Stimulated activated CD4-positive, alpha-beta T cell treated with anti-CD3 and anti-CD28 coated beads, Interleukin-12 subunit alpha, Interleukin-12 subunit beta, amount 100 ng/mL, for 24 hours (primary cell): ENCODE data around the gene CD46.

Source experiments
- DNase-seq, 2 experiments: peaks; one replicate each; pipeline ENCODE4 v3.0.0-alpha.2; 2020; ENCODE audit warnings: low read depth in 2 of 2

Gene CD46

DNA sequence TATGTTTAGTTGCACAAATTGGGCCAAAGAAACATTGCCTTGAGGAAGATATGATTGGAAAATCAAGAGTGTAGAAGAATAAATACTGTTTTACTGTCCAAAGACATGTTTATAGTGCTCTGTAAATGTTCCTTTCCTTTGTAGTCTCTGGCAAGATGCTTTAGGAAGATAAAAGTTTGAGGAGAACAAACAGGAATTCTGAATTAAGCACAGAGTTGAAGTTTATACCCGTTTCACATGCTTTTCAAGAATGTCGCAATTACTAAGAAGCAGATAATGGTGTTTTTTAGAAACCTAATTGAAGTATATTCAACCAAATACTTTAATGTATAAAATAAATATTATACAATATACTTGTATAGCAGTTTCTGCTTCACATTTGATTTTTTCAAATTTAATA, 43.0 kb downstream of the CD46 start:
- DNase-seq = no peak

DNA sequence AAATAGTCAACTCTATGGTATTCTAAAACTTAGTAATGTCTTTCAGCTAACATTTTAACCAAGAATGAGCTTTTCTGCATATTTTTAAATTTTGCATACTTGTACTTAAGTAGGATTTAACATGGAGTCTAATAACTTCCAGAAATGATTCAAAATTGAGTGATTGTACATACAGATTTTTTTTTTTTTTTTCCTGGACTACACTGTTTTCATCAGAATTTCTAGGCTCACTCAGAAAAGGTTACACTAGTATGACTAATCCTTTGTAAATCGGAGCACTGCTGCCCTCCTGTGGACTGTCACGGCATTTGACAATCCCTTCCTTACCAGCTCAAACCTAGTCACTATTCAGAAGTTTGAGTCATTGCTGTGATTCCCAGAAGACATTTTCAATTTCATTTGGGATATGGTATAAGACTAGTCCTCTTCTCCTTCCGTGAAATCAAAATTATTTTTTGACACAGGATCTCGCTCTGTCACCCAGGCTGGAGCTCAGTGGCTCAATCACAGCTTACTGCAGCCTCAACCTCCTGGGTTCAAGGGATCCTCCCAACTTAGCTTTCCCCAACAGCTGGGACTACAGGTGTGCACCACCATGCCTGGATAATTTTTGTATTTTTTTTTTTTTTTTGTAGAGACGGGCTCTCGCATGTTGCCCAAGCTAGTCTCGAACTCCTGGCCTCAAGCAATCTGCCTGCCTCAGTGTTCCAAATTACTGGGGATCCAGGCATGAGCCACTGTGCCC, 45.5 kb downstream of the CD46 start:
- DNase-seq = peak; percentile 57 to 78

DNA sequence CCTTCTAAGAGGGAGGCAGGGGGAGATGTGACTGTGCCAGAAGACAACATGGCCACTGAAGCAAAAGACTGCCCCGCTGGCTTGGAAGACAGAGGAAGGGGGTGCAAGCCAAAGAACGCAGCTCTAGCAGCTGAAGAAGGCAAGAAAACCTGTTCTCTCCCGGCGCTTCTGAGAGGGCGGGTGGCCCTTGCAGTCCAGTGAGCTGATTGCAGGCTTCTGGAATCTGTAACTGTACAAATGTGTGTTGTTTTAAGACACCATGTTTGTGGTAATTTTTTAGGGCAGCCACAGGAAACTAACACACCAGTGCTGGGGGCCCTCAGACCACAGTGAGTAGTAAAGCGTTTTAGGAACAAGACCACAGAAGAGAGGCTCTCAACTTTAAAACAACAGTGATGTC, 47.0 kb downstream of the CD46 start:
- no peak for DNase-seq

DNA sequence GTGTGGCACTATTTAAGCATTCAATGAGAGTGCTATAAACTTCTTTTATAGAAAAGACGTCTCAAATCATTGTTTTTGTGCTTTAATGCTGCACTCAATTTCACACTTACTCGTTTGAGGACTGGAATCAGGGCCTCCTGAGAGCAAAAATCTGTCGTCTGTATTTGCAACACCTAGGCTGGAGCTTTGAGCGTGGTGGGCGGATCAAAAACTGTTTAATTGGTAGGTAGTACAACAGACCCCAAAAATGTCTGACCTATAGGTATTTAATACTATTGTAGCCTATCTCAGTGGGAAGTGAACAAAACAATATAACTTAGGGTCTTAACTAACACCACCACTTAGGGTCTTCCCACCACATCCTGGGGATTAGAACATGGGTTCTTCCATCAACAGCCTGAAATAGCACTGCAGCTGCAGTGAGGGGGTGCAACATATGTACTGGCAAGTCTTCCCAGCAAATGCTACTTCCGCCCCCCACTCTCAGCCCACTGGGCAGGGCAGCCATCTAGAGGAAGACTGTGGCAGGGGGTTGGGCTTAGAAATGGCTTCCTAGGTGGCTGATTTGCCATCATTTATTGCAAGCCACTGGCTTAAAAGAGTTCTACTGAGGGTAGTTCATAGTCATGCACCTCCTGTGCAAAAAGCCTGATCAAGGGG, 48.3 kb downstream of the CD46 start:
- no peak for DNase-seq

DNA sequence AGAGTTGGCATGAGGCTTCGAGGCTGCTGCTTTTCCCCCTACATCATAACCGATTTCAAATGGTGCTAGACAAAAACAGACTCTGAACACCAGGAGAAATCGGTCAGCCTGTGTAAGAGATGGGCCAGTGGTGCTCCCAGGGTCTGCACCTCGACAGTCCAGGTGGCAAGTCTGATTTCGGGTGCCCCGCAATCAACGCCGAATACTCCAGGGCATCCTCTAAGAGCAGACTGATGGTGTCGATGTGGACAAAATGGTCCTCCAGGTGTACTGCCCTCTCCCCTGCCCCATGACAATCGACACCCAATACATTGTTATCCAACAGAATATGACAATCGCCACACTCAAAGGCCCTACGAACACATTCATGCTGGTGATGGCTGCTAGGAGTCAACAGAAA, 50.0 kb downstream of the CD46 start:
- DNase-seq = no peak

DNA sequence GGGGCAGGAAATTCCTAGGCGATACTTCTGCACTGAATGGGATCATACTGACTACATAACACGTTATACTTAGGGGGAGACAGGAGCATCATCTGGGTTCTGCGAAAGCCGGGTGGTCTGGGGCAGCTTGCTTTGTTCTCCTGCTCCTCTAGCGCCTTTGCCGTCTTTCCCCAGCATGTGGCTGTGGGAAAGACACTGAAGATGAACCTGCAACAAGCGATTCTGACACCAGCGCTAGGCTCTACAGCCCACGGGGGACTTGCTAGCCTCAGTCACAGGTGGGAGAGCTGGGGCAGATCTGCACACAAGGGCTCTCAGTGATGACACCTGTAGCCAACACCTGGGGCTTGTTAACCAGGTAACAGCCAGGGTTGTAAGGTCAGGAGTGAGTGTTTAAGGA, 51.8 kb downstream of the CD46 start:
- DNase-seq = no peak

DNA sequence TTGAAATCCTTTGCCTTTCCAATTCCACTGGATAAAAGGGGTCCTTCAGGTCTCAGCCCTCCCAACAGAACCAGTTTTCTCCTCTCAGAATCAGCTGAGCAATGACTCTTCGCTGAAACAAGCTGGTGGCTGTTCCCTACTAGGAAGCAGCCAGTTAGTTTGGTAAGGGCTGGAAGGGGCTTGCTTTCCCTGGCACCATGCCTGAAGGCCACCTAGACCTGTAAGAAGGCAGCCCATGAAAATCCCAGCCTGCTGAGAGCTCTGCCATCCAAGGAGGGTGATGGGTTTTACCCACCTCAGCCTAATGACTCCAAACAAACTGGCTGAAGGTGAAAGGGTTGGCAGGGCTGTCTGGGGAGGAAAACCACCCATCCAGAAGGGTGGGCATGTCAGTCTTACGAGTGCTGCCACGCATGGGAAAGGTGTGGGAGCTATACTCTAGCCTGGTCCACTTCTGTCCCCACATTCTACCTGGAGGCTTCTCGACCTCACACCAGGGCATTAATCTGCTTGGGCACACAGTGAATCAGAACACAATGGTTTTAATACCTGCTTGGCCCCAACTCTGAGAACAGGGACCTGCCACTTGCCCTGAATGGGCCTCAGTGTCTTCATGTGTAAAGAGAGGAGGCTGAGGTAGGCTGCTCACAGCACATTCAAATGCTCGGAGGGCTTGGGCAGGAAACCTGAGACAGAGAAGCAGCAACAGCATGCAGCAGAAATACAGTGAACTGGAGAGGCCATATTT, 53.0 kb downstream of the CD46 start:
- no peak for DNase-seq

DNA sequence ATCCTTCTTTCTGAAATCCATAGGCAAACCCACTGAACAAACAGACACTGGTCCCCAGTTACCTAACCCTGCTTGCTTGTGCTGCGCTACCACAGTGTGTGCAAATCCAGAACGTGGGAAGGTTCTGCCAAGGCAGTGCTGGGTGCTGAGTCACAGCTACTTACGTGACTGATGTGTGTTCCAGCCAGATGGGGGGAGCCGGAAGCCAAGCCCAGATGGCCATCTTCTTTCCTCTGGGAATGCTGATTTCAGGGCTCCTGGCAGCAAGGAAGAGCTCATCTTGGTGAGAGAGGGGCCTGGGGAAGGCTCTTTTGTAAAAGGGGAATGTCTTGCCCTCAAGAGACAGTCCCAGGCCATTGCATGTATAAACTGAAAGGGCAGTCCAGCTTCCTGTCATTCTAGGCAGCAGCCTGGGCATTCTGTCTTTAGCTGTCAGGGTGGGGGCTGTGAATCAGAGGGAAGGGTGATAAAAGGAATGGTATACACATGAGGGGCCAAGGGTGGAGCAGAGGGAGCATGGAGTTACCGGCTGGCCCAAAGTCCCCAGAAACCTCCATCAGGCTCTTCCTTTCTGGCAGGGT, 54.1 kb downstream of the CD46 start:
- no peak for DNase-seq

DNA sequence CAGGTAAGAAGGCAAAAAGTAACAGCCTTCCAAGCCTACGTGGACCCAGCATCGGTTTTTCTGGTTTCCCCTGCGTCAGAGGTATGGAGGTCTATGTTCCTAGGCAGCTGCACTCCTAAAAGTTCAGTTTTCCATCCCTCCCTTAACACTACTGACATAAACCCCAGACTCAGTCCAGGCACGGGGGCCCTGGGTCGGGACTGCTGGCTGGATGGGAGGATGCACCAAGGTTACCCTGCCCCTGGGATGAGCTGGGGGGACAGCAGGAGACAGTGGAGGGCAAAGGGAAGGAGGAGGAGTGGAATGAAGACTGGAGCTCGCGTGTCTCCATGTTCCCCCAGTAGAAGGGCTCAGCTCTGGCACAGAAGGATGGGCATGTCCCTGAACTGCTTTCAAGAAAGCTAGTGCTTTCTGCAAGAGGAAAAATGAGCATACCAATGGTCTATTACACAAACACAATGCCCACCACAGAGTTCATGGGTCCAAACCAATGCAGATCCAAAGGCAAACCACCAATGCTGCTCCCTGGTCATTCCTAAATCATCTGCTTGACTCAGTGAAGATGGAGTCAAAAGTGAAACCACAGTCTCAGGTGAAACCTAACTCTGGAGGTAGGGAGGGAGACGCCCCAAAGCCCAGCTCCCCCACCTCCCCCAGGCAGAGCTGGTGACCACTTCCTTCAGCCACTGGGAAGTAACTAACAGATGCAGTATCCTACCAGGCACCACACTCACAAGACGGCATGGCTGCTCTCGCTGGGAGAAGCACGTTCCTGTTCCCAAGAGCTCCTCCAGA, 54.9 kb downstream of the CD46 start:
- DNase-seq = no peak

DNA sequence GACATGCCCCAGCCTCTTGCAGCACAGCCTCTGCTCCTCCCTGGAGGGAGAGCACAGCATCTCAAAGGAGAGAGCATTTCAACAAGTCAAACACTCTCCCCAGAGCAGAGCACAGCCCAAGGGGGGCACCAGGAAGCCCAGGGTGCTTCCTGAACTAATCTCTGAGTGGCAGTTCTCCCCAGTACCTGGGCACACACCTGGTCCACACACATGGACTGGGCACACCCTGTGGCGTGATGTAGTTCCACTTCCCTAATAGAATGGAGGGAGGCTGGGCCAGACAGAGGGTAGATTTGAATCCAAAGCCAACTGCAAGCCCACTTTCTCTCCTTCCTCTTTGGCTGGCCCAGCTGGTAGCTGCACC, 55.5 kb downstream of the CD46 start:
- no peak for DNase-seq

DNA sequence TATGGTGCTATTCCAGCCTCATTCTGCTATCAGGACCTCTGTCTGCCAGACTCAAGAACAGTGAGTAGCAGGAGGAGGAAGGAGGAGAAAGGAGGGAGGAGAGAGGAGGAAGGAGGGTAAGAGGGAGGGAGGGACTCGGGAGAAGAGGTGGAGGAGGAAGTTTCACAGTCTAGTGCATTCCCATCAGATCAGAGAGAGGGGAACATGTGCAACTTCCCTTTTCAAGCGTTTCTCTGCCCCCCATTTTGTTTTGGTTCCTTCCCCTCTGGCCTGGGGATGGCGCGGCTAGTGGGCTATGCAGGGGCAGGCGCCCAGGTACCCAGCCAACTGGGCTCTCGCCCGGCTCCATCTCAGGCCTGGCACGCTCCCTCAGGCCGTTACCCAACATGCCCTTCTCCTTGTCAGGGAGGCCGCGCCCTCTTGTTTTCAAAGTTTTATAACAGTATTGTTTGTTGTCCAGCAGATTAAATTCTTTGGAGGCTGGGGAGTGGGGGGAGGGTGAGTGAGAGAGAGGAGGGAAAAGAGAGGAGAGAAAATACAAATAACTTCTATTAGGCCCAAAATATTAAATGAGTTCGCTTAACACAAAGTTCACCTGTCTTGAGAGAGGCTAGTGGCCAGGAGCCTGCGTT, 56.0 kb downstream of the CD46 start:
- DNase-seq = no peak

DNA sequence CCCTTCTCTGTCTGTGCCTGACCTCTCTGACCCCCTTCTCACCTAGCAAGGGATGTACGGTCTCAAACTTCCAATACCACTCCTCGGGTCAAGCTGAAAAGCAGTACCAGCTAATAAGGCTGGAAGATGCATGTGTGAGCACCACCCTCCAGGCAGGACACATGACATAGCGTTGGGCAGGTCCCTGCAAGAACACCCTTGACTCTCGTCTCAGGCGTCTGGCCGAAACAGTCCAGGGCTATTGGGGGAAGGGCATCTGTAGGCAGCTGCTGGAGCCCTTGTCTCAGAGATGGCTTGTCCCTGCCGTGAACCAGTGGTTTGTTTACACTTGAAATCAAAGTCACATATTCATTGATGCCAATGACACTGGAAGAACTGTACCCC, 56.5 kb downstream of the CD46 start:
- no peak for DNase-seq

DNA sequence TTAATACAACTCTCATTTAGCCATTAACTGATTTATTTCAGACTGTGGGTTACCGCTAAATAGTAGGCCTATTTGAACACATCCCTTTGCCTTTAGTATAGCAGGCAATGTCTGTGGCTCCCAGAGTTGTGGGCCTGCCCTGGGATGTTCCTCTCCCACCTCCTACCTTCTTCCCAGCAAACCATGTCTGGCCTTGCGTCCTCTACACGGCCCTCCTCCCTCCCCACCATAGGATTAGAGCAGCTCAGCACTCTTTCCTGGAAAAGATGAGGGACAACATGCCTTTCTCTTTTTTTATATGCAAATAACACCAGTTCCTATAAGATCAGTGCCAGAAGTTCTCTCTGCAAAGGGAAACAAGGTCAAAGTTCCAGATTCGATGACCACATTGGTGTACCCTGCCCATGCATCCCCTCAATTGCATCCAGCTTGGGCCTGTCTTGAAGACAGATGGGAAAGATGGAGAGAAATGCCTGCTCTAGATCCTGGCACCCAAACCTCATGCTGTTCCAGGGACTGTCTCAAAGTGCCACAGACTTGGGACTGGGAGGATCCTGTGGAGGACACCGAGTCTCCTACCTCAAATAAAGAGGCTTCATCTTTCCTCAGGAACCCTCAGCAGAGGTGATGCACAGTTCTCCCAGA, 57.2 kb downstream of the CD46 start:
- DNase-seq = no peak

DNA sequence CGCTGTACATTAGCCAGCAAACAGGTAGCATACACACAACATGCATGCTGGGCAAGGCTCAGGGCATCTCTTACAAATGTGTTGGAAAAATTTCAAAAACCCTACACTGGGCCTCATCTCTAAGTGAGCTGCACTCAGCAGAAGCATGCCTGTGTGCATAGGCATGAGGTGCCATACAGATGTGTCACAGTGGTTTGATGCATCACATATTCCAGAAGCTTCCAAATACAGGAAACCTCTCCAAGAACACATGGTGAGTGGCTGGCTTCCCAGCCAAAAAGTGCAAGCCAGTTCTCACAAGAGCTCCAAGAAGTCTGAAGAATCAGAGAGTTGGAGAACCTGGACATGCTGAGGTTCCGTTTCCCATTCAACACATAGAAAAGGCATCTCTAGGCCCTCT, 58.3 kb downstream of the CD46 start:
- DNase-seq = no peak

DNA sequence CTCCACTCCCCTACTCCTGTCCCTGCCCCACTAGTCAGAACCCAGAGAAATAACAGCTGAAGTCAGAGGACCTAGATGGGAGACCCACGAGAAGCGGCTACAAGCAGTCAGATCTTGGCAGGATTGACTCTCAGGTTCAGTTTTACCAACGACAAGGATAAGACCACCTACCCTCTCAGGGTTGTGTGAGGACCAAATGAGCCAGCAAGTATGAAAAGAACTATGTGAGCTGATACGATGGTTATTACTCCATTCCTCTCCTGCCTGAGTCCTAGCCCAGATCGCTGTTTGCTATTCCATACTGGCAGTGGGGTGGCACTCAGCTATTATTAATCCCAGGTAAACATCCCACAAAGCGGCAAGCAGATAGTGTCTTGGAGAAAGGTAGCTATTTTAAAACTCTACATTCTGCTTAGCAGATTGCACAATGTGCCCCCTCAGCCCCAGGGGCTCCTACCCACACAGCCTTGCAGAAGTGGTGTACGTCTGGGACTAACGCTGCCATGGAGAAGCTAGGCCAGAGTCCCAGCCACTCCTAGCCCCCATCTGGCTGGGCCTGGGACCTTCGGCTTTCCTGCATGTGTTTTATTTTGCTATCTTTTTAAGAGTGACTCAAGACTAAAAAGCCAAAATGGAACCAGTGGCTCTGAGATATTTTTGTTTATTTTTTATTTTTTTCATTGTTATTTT, 58.9 kb downstream of the CD46 start:
- DNase-seq = no peak

DNA sequence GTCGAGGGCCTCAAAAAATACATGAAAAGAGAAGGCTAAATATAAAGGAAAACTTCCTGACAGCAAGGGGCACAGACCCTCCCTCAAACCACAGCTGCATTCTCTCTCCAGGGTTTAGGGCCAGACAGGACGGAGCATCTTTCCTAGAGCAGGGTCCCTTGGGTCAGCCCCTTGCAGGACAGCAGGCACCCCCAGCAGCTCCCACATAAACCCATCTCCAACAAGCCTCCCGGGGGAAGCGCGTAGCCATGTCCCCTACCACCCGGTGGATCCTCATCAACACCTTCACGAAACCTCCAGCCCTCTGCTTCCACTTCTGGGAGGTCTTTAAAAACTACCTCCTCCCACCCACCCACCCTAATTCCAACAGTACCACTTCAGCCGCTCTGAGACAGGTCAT, 59.5 kb downstream of the CD46 start:
- DNase-seq = no peak

DNA sequence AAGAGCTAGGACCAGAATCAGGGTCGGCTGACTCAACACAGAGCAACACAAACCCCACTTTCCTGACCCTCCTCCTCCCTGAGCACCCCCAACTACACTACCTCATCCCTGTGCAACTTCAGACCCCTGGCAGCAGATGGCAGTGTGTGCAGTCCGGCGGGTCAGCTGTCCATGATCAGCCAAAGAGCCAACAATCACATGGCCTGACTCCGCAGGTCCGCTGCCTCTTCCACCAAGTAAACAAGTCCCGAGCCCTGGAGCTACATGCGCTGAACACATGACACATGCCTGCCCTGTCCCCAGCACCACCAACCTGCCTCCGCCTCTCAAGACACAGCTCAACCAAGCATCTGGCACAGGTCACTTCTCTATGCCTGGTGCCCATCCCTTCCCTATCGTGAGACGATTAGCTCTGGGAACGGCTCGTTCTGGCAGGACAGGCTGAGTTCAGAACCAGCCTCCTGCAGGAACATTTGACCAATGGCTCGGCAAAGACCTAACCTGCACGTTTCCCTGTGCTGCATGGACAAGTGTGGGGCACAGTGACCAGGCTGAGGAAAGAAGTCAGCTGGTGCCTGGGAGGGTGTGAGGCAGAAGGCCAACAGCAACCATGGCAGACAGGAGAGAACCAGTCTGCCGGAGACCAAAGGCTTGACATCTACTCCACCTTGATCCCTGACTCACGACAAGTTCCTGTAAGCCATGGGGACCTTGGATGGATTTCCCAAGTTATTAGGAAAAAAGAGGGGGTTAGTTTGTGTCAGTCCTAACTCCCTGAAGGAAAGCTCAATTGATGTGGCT, 60.3 kb downstream of the CD46 start:
- no peak for DNase-seq

DNA sequence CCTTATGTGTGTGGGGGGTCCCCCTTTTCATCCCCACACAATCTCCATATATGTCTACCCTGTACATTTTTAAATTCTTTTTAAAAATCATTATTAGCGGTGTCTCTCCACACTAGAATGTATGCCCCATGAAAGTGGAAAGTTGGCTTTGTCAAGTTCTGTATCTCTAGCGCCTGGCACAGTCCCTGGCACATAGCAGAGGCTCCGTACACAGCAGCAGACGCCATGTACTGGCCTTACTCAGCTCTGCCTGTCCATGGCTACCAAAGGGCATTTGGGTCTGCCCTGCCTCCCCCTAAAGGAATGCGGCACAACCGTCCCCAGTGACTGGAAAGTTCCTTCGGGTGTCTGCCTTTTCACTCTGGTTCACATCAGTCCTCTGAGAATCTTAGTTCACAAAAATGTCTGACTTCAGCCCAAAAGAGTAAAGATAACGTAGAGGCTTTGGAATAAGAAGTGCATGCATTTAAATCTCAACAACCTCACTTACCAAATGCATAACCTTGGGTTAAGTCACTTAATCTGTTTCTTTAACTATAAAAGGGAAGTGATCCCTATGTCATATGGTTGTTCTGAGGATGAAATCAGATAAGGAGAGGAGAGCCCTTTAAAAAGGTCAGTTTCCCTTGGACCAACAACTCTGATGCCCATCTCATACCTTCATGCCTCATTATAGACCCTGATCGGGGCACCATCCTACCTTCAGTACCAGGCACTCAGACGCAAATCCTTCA, 61.1 kb downstream of the CD46 start:
- DNase-seq = no peak

DNA sequence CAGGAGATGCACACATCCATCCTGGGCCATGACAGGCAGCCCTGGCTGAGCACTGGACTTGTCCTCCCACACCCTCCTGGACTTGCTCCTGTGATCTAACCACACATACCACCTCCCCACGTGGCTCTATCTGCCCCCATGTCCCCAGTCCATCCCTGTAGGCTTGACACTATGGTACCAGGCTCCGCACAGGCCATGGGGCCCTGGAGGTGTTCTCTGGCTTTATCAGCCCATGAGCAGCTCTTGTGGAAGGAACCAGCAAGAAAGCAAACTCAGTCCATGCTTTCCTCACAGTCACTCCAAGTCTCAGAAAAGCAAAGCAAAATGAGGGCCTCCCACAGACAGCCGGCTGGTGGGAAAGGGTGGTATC, 61.6 kb downstream of the CD46 start:
- no peak for DNase-seq
